Stimulated activated CD8-positive, alpha-beta memory T cell treated with anti-CD3 and anti-CD28 coated beads, Interleukin-12 subunit alpha, Interleukin-12 subunit beta, amount 100 ng/mL, for 24 hours (primary cell): ENCODE data around the gene CD4.
A peak's percentile ranks its signal among the peaks of the same experiment; 100 is the strongest.
"Not testable (repeated sequence)": the region's sequence is repeated elsewhere in the genome, so short reads cannot be mapped to it uniquely, and the experiment has no call there.

Source experiments
- DNase-seq: peaks from one replicate; pipeline ENCODE4 v3.0.0-alpha.2; 2020; ENCODE audit errors: extremely low read depth

CD4 gene

DNA sequence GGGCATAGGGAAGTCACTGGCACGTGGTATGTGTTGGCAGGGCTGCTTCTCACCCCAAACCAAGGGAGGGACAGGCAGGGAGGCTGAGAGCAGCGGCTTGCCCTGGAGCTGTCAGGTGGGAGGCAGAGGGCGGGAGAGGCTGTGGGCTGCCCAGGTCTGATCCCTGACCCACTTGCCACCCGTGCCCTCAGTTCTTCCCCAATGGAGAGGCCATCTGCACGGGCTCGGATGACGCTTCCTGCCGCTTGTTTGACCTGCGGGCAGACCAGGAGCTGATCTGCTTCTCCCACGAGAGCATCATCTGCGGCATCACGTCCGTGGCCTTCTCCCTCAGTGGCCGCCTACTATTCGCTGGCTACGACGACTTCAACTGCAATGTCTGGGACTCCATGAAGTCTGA, 56.1 kb downstream of the CD4 start:
- DNase-seq = no peak

DNA sequence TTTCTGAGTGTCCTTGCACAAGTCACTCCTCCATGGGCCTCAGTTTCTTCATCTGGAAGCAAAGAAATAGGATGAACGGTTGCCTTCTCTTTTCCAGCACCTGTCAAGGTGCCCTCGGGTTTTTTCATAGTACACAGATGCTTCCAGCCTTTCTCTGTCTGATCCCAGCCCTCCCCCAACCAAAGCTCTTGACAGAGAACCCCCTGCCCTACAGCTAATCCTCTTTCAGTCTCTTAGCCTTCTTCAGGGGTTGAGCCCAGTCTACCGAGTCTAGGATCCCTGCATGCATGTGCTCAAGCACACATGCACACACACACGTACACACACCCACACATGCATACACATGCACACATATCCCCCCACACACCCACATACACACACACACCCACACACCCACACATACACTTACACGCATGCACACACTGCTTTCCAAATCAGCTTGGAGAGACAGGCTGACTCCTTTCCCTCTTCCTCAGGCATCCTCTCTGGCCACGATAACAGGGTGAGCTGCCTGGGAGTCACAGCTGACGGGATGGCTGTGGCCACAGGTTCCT, 57.1 kb downstream of the CD4 start:
- no peak for DNase-seq

DNA sequence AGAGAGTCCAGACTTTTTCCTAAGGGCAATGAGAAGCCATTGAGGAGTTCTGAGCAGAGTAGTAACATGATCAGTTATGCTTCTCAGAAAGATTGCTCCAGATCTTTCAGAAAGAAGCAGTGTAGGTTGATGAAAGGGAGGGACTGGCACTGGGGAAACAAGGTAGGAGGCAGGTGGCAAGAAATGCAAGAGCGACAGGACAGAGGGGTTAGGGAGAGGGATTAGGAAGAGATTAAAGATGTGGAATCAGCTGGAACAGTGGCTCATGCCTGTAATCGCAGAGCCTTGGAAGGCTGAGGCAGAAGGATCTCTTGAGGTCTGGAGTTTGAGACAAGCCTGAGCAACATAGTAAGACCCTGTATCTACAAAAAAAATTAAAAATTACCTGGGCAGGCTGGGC, 58.3 kb downstream of the CD4 start:
- no peak for DNase-seq

DNA sequence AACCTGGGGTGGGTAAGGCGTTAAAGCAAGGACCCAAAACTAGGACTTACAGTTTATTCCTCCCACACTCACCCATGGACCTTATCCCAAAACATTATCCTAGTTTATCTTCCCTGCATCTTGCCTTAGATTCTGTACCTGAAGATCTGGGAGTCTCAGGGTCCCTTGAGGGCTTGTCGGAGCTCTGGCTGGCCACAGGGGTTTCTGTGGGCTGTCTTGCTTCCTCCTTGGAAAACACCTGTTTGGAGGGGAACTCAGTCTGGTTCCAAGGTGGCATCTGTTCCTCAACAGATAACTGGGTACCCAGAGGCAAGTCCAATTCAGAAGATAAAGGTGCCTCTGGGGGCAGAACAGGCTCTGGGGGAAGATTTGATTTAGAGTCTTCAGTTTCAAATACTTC, 60.1 kb downstream of the CD4 start:
- DNase-seq = no peak

DNA sequence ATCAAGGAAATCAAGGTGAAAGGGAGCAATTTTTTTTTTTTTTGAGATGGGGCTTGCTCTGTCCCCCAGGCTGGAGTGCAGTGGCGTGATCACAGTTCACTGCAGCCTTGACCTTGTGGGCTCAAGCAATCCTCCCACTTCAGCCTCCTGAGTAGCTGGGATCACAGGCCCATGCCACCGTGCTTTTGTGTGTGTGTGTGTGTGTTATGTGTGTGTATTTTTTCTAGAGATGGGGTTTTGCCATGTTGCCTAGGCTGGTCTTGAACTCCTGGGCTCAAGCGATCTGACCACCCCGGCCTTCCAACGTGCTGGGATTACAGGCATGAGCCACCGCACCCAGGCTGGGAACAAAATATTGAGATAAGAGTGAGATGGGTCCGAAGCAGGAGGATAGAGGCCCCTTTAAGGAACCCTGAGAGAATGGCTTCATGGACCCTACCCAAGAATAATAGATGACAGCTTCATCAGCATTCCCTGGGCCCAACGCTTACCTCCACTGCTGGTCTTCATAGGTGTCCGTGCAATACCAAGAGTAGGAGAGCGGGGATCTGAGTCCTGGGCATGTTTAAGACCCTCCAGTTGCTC, 60.7 kb downstream of the CD4 start:
- no peak for DNase-seq

DNA sequence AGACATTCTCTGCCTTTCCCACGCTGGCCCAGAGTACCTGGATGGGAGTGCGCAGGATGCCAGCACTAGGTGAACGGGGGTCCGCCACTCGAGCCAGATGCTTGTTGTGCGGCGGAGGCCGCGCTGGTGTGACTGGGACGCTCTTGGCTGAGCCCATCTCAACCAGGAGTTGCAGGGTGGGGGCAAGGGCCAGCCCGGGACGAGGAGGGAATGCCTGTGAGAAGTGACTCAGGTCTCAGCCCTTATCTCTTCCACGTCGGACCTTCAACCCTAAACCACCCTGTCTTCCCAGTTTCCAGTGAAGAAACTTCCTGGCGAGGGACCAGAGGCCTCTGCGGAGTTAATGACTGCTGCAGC, 61.4 kb downstream of the CD4 start:
- DNase-seq = no peak

DNA sequence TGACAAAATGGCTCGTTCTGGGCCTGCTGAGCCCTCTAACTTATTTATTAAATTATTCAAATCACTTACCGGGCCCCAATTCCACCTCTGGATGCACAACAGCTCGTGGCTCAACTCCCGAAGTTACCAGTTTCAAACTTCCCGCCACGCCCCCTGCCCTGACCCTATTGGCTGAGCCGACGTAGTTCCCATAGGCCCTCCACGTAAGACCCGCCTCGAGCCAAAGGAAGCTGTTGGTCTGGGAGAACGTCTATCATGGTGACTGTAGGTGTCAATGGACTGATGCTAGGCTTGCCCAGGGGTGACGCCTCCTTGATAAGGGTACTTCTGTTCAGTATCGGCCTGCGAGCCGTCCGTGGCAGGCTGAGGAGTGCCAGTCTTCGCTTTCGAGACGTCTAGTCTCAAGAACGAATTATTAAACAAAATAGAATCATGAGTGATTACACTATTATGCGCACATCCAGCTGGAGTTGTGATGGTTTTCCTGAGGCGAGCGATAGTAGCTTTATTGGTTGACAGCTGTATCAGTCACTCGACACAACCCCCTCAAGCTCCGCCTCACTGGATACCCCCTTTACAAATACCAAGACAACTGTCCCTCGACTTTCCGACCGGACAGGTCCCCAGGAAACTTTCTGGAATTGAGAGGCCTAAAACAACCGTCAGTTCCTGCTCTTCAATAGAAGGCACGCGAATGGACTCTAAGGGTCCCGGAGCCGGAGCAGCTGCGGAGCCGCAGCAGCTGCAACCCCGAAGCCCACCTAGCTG, 62.0 kb downstream of the CD4 start, which contains the start of gene CDCA3:
CDCA3 (minus strand) TSS at position 134 of the 768 bp plus-strand sequence. CDS start 334 bp downstream, outside the sequence.
- DNase-seq = peak; percentile 79

DNA sequence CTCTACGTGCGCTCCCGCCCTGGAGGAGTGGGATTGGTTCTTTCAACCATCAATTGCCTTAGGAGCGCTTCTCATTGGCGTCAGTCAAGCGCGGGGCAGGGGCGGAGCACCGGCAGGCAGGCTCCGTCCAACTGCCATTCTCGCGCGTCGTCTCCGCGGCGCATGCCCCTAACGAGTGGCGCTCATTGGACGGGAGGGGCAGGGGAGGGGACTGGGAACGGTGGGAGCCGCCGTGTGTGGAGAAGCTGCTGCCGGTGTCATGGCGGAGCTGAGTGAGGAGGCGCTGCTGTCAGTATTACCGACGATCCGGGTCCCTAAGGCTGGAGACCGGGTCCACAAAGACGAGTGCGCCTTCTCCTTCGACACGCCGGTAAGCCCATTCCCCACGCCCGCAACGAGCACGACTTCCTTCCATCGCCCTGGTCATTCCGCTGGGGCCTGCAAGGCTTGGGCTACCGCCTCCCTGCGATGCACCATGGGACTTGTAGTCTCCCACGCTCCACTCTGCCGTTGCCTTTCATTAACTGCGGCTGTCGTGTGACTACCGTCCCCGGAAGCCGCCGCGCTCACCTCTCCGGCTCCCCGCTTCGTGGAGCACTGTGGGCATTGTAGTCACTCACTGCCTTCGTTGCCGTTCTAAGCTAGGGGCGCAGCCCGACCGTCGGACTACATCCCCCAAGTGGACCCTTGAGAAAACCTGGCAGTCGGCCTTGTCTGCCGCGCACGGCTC, 62.8 kb downstream of the CD4 start, which contains the start of gene USP5:
USP5 (plus strand) TSS at position 230 of the 730 bp plus-strand sequence; CDS start at position 260, 30 bp downstream.
- peak; percentile 97 for DNase-seq

DNA sequence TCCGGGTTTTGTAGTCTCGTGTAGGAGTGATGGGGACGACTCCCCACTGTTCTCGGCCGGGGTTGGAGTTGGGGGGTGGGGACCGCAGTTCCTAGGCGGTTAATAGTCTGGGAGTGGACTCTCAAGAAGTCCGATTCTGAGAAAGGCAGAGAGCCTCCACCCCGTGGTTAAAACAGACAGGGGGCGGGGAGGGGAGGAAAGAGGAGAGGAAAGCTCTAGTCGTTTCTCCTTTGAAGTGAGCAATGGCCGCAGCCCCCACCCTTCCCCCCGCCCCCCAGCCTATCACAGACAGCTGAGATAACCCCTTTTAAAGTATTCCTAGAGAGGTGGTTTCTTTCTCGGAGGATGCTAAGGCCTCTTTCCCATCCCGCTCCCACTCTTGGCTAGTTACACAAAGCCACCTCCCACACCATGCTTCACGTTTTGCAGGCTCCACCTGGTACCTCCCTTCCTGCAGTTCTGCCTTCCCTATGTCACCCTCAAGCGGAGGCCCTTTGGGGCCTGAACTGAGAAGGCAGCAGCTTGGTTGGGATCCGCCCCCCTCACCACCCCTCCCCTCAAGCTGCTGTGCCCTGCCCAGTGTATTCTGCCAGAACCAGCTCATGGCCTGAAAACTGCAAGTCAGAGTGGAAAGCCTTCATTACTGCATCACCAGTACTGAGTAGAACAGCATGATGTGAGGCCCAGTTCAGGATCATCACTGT, 63.5 kb downstream of the CD4 start:
- DNase-seq = peak; percentile 53

DNA sequence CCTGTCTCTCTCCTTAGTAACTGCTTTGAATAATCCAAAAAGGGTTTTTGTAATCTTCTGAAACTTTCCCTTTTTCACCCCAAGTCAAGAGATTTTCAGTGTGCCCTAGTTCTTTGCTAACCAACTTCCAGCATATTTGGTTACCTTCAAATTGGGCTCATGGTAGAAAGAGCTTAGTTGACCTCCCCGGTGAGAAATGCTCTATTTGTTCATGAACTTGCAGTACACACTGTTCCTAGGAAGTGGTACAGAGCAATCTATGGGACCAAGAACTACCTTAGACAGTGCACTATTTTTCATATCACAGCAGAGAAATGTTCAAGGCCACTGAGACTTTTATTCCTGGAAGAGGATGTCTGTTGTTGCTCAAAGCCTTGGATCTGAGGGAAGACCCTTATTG, 64.3 kb downstream of the CD4 start:
- DNase-seq = no peak

DNA sequence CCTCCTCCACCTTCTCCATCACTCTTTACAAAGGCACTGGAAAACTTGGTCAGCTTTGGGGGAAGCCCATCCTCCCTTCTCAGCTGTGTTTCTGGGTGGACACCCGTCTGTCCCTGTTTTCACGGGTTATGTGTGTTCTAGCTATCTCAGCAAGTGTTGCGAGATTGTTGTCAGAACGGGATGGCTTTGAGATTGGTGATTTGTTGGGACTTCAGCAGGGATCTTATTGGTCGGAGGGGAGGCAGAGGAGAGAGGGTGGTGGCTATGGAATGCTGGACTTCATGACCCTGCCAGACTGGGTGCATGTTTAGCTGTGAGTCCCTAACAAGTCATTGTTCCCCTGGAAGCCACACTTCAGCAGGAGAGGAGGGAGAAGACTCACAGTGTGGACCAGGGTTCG, 64.7 kb downstream of the CD4 start:
- no peak for DNase-seq

DNA sequence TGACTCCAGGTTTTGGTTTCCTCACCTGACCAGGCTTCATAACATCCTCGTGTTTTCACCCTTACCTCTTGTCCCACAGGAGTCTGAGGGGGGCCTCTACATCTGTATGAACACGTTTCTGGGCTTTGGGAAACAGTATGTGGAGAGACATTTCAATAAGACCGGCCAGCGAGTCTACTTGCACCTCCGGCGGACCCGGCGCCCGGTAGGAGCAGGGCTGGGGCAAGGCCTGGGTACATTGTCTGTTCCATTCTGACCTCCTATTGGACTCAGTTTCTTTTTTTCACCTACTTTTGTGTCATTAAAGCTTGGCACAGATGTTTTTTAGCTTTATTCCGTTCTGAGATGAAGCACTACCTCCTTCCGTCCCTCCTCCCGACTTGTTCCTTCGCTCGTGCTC, 66.0 kb downstream of the CD4 start:
- DNase-seq = no peak

DNA sequence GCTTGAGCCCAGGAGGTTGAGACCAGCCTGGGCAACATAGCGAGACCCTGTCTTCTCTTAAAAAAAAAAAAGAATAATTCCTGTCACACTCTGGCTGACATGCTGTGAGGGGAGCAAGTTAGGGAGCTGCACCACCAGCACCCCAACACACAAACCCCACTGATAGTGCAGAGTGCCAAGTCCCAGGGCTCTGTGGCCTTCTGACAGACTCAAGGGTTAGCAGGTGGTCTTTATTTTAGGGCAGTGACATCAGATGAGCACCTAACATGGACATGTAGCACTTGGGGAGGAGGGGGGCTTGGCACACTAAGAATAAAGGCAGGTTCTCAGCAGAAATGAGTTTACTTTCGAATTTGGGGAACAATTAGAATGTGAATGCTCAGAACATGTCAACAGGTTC, 69.5 kb downstream of the CD4 start:
- no peak for DNase-seq

DNA sequence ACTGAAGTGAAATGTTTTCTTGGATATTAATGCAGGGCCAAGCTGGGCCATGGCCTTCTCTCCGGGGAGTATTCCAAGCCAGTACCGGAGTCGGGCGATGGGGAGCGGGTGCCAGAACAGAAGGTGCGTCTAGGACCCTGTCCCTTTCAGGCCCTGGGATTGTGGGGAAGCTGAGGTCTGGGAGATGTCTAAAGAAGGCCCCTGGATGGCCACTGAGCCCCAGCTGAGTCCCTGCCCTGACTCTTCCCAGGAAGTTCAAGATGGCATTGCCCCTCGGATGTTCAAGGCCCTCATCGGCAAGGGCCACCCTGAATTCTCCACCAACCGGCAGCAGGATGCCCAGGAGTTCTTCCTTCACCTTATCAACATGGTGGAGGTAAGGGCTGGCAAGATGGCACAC, 70.8 kb downstream of the CD4 start:
- no peak for DNase-seq

DNA sequence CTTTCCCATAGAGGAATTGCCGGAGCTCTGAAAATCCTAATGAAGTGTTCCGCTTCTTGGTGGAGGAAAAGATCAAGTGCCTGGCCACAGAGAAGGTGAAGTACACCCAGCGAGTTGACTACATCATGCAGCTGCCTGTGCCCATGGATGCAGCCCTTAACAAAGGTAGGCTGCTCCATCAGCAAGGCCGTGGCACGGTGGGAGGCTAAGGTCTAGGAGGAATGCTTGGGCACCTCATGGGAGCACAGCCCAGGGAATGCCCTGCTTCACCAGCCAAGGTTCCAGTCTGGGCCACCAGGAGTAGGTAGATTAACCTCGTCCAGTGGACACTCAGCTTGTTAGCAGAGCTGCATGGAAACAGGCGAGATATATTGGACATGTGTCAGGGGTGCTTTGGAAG, 71.6 kb downstream of the CD4 start:
- no peak for DNase-seq

DNA sequence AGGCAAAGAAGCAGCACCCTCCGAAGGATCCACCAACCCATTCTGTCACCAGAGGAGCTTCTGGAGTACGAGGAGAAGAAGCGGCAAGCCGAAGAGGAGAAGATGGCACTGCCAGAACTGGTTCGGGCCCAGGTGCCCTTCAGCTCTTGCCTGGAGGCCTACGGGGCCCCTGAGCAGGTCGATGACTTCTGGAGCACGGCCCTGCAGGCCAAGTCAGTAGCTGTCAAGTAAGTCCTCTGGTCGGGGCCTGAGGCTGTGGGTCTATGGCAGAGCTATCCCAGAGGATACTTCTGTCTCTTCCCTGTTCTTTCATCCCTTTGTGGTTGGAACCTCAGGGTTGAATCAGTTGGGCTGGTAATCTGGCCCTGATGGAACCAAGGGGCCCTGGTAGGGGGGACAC, 72.1 kb downstream of the CD4 start:
- DNase-seq = no peak

DNA sequence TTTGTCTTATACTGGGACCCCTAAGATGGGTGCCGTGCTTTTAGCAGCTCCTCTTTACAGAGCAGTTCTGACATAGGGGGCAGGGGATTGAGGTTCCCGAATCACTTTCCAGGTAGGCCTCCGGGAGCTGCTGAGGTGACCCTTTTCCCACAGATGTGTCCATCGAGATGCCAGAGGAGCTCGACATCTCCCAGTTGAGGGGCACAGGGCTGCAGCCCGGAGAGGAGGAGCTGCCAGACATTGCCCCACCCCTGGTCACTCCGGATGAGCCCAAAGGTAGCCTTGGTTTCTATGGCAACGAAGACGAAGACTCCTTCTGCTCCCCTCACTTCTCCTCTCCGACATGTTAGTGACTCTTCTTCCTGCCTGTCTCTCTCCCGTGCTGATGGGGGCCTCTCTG, 73.7 kb downstream of the CD4 start:
- DNase-seq = no peak

DNA sequence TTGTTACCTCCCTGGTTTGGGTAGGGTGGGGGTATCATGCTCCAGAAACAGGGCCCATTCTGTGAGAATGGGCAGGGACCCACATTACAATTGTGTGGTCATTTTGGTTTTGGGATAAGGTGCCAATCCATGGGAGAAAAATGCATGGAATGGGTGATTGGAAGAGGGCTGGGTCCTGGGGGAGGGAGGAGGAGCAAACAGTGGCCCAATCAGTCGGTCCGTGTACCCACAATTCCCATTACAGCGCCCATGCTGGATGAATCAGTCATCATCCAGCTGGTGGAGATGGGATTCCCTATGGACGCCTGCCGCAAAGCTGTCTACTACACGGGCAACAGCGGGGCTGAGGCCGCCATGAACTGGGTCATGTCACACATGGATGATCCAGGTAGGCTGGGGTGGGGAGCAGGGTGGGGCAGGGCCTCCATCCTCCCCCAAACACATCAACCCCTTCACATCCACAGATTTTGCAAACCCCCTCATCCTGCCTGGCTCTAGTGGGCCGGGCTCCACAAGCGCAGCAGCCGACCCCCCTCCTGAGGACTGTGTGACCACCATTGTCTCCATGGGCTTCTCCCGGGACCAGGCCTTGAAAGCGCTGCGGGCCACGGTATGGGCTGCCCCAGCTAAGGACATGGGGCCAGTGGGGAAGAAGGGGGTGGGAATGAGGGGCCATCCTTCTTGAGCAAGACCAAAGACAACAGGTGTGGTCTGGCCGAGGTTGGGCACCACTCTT, 74.4 kb downstream of the CD4 start:
- no peak for DNase-seq

DNA sequence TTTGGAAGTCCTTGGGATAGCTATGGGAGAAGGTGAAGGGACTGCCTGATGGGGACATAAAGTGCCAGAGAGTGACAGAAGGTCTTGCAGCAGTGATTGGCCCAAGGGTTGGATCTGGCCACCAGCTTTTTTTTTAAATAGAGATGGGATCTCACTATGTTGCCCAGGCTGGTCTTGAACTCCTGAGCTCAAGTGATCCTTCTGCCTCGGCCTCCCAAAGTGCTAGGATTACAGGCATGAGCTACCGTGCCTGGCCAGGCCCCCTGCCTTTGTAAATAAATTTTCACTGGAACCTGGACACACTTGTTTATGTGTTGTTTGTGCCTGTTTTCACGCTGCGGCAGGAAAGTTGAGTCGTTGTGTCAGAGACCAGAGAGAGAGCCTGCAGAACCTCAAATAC, 76.0 kb downstream of the CD4 start:
- DNase-seq = not testable (repeated sequence)

DNA sequence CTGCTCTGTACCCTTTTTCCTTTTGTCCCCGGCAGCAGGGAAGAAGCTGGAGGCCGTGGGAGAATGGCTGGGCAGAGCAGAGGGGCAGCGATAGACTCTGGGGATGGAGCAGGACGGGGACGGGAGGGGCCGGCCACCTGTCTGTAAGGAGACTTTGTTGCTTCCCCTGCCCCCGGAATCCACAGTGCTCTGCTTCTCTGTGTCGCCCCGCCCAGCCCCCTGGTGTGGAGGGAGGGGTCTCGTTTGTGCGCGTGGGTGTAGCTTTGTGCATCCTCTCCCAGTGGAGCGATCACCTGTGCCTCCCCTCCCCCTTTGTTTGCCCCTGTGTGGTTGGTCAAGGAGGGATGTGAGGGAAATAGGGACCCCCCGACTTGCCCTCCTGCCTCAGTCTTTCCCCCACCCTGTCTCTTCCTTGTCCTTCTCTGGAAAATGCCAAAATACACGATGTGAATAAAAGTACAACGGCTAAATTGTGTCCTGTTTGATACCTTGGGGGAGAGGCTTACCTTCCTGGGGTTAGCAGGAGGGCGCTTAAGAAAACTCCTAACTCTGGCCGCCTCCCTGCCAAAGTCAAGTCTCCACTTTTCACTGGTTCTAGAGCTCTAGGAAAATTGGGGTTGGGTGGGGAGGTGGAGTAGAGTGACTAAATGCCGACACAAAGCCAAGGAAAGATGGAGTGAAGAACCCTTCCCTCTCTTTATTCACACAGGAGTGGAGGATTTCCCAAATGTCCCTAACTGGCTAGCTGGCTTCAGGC, 77.0 kb downstream of the CD4 start:
- DNase-seq = no peak
